Dermis blood vessel endothelial cell (primary cell): ENCODE measurements around the gene XPO4. TPM values are rescaled to one million over a fixed set of nuclear protein-coding genes. Genes with fewer than 3 reads are reported as not detected.
"Not testable (repeated sequence)": the region's sequence is repeated elsewhere in the genome, so short reads cannot be mapped to it uniquely, and the experiment has no call there.

Experiments used
- DNase-seq: peaks from one replicate; pipeline ENCODE4 v3.0.0; 2010
- total RNA-seq: library from RNA; depleted of rRNA; stranded (reverse); fragments of >200 nt; gene quantifications from 2 replicates; pipeline ENCODE4 v1.2.3, GENCODE V29; 2014

Gene XPO4
- 27.9 and 38.5 TPM in 2 replicates for total RNA-seq

DNA sequence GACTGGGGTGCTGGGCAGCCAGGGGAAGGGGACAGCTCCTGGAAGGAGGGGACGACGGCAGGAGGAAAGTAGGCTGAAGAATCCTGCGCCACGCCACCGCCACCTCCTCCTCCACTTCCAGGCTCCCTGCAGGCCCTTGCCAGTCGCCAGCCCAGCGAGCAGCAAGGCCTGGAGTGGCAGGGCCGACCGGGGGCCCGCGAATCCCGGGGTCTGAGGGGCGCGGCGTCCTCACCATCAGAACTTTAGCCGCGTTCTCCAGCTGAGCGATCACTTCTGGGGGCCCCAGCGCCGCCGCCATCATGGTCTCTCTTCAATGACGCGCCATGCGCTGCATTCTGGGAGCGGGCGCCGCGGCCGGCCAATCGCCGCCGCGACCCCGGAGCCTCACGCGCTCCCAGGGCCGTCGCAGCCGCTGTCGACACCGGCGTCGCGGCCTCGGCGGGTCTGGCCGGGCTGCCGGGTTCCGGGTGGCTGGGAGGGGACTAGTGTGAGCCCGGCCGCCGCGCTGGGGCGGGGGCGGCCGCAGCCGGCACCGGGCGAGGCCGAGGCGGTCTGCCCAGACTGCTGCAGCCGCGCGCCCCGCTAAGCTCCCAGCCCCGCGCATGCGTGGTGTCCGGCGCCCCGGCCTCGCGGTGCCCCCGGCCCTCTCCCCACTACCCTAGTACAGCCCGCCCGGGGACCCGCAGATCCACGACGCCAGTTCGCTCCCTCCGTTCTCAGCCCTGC lies at the start of gene XPO4:
XPO4 (minus strand) TSS at position 309 of the 726 bp plus-strand sequence; CDS start at position 301, 8 bp downstream.
- DNase-seq = peak; percentile 86

DNA sequence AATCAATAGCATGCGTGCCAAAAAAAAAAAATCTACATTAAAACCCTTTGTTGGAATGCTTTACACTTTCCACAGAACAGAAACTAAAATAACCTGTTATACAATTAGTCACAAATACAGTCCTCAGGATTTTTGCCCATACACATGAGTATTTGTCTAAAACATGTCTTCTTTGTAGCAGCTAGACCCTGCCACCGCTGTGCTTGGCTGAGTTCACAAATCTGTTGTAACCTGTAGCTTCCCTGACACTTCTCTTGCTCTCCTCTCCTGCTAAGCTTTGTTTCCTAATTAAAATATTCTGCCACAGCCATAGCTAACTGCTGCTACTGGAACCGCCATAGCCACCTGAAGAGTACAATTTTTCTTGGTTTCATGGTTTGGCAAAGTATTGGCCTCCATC lies 45.5 kb upstream of the XPO4 start:
- not testable (repeated sequence) for DNase-seq

DNA sequence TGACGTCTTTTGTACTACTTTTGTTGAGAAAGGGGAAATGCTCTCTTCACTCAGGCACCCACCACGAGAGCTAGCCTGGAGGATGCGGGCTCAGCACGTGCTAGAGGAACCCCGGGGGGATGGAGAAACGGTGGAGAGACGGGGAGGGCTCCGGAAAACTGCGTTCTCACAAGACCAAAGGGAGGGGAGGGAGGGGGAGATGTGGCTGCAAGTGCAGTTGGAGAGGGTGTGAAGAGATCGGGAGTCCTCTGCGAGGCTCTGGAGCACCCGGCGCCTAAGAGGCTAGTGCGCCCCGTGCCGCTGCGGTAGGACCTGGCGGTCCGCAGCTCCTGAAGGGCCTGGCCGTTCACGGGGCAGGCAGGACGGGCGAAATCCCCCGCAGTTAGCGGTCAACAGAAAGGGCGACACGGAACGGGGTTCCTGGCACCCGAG lies 43.4 kb upstream of the XPO4 start:
- peak; percentile 32 for DNase-seq

DNA sequence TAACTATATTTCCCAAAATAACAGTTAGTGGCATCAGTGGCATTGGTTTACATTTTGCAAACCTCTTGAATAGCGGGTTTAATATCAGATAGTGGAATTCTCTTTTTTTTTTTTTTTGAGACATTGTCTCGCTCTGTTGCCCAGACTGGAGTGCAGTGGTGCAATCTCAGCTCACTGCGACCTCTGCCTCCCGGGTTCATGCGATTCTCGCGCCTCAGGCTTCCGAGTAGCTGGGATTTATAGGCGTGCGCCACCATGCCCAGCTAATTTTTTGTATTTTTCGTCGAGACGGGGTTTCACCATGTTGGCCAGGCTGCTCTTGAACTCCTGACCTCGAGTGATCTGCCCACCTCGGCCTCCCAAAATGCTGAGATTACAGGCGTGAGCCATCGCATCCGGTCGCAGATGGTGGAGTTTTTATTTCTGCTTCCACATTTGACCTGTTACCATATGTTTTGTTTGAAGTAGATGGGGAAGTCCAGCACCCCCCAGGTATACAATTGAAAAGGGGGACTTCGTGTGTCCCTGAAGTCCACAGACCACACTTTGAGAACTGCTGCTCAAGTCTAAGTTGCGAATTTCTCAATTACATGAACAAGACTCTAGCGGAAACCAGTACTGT lies 40.5 kb upstream of the XPO4 start:
- no peak for DNase-seq

DNA sequence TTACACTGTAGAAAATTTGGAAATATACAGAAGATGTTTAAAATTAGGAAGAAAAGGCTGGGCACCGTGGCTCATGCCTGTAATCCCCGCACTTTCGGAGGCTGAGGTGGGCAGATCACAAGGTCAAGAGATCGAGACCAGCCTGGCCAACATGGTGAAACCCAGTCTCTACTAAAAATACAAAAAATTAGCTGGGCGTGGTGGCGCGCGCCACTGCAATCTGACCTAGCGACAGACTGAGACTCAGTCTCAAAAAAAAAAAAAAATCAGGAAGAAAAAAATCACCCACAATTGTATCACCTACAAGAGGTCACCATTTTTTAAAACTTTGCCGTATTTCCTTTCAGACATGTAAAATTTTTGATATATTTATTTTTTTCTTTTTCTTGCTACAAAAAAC lies 38.0 kb upstream of the XPO4 start:
- not testable (repeated sequence) for DNase-seq

DNA sequence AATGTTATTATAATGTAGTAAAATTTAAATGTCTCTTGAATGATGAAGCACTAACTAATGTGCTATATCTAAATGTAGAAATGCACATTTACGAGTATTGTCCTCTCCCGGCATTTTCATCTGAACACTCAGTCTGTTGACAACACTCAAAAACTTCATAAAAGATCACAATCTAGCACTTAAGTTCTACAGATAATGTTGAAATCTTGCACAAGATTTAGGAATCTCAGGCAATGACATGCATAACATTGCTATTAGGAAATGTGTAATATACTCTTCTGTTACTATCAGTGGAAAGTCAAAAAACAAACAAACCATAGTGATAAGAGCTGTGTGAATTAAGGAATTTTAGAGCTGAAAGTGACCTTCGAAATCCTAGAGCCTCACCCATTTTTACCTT lies 37.5 kb upstream of the XPO4 start:
- DNase-seq = no peak

DNA sequence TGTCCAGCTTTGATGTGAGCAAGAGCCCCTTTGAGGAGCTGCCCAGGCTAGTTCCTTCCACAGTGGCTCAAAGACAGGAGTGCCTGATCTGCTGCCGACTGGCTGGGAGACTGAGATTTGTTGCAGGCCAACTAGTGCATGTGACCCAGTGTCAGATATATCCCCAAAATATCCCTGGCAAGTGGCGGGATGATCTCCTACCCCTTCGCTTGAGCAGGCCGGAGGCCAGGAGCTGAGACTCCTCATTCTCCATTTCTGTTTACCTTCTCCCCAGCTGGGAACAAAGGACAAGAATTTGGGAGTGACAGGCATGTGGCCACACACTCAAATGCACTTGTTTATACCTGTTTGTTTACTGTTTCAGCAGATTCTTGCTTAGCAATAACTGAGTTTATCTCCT lies 37.1 kb upstream of the XPO4 start:
- no peak for DNase-seq

DNA sequence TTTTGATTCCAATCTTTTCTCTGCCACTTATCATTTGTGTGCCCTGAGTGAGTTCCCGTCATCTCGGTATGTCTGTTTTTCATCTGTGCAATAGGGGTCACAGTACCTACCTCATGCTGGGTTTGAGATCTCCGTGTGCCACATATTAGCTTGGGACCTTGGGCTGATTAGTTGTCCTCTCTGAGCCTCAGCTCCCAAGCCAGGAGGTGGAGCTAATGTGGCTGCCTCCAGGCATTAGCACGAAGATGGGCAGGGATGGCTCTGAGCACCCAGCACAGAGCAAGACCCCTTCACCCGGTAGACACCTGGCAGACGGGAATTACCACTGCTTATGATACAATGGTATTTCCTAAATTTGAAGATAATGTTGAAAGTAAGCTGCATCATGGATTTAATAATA lies 35.8 kb upstream of the XPO4 start:
- DNase-seq = no peak

DNA sequence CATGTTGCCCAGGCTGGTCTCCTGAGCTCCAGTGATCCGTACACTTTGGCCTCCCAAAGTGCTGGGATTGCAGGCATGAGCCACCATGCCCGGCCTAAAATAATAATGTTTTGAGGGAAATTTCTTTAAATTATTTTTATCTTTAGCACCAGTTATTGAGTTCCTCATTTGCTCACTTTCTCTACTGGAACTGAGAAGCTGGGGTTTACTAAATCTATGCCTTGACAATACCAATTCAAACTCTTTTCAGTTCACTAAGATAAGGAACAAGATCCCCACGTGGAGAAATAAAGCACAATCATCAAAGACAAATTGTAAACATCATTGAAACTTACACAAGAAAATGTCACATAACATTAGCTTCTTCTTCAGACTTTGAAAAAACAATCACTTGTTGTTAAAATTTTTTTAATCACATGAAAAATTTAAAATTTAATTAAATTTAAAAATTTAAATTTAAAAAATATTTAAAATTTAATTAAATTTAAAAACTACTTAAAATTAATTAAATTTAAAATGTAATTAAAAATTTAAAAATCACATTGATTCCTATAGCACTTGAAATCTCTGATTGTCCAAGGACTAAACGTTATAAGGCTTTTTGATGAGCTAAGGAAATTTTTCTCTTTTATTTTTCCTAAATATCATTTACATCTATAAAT lies 25.2 kb upstream of the XPO4 start:
- DNase-seq = no peak

DNA sequence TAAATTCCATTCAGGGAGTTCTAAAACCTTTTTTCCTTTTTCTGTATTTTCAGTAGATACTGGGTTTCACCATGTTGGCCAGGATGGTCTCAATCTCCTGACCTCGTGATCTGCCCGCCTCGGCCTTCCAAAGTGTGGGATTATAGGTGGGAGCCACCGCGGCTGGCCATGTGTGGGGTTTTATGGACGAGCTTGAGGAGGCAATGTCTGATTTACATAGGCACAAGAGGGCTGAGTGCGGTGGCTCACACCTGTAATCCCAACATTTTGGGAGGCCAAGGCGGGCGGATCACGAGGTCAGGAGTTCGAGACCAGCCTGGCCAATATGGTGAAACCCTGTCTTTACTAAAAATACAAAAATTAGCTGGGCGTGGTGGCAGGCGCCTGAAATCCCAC lies 22.8 kb upstream of the XPO4 start:
- DNase-seq = not testable (repeated sequence)

DNA sequence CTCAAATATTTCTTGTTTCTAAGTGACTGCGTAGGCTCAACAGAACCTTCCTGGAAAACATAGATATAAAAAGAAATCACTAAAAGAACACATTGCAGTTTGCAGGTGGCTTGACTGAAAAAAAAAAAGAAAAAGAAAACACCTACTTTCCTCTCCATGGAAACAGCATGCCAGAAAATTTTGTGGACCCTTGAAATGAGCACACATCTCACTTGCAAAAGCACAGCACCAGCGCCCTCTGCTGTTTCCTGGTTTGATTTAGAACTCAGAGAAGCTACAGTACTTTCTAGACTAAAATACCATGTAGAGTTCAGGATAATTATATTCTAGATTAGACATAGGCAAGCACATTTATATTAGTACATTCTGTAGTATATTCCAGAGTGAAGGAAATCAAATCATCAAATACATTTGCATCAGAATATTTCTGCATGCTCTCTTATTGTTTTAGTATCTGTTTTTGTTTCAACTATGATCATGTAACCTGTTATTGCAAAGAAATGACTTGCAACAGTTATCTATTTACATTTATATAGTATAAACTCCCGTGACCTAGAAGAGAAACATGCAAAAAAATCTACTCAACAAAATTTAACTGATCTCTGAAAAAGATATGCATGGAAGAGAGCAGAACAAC lies 22.3 kb upstream of the XPO4 start:
- DNase-seq = peak; percentile 93

DNA sequence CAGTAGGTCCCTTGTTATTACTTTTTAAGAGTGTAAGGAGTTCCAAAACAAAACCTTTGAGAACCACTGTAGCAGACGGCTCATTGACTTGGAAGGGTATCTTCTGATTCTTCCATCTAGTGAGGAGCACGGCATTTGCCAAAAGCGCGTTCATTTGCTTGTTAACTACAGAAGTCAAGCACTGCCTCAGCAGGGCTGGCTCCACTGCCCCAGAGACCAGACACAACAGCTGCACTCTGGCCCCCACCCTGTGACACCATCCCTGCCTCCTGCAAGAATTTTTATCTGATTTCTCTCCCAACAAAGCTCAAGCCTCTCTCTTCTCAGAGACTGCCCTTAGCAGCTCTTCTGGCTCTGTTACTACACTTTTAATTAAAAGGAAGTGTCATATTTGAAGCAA lies 20.7 kb upstream of the XPO4 start:
- no peak for DNase-seq

DNA sequence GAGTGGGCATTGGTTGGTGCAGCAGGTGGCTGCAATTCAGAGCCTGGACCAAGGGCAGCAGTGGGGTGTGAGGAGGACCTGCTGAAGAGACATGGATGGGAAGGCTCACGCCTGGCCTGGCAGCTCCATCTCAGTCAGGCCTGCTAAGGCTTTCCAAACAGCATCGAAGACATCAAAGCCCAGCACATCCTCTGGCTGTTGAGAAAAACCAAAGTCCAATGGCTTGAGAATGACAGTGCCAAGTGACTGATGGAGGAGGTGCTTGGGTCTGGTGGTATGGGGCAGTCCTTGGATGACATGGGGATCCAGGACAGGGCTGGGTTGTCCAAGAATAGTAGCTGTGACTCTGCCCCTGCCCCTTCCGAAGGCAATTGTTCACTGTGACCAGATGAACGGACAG lies 19.0 kb upstream of the XPO4 start:
- DNase-seq = no peak

DNA sequence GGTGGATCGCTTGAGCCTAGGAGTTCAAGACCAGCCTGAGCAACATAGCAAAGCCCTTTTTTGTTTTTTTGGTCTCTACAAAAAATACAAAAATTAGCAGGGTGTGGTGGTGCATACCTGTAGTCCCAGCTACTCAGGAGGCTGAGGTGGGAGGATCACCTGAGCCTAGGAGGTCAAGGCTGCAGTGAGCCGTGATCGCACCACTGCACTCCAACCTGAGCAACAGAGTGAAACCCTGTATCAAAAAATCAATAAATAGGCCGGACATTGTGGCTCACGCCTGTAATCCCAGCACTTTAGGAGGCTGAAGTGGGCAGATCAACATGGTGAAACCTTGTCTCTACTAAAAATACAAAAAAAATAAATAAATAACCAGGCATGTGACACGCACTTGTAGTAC lies 13.1 kb upstream of the XPO4 start:
- DNase-seq = not testable (repeated sequence)

DNA sequence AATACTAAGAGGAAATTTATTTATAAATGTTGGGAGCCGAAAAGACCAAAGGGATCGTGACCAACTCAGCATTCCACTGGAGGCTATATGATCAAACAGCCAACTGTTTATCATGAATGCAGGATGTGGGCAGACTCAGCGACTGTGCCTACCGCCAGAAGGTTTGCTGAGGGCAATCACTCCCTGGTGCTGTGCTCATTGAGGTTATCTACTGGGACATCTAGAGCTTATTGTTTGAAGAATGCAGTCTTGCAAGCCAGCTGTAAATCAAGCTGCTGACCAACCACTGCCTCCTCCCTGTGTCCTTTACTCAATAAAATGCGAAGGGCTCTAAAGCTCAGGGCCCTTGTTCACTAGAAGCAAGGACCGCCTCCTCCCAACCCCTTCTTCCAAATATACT lies 8.5 kb upstream of the XPO4 start:
- no peak for DNase-seq

DNA sequence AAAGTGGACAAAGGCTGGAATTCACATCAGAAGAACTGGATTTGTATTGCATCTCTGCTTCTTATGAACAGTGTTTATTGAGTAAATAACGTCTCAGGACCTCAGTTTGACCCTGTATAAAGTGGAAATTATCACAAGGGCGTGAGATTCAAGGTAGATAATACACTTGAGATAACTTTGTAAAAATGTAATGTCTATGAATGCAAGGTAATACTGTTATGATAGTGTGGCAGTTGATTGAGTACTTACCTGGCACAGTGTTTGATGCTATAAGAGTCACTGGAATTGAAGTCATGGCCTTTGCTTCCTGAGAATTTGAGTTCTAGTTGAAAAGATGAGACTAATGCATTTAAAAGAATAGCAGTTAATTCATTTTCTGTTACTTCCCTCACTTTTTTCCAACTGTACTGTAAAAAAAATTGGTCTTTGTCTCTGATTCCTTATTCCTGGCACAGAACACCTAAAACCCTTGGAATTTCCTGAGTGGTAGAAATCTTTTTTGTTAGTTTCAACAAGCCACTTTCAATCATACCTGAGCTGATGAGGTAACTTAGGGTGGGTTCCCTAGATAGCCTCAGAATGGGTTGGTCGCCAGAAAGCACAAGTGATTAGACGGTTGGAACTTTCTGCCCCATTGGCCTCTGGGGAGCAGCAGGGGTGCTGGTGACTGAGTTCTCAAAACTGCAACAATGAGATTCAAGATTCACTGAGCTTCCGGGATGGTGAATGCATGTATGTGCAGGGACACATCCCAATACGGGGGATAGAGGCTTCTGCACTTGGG lies 6.4 kb upstream of the XPO4 start:
- no peak for DNase-seq

DNA sequence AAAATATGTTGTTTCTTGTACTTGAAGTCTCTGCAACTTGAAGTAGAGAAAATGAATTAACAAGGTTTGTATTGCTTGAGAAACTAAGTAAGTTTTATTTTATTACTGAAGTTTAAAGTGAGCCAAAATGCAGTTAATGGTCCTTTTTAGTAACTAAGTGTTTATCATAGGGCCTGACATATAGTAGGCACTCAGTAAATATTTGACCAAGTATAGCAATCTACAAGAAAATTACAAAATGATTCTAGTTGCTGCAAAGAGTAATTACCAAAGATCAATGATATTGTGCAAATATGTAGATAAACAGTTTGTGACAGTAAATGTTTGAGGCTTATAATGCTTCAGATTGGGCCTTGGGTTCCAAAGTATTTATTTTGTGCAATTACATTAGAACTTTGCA lies 2.4 kb upstream of the XPO4 start:
- DNase-seq = no peak

DNA sequence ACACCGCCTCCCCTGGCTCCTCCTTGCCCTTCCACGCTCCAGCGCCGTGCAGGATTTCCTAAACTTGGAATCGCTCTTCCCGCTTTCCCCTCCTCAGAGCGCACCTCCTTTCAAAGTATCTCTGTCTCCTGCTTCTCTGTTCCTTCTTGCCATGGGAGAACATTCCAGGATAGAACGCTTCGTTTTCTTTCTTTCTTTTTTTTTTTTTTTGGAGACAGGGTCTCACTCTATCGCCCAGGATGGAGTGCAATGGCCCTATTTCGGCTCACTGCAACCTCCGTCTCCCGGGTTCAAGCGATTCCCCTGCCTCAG lies 574 bp upstream of the XPO4 start:
- DNase-seq = no peak

DNA sequence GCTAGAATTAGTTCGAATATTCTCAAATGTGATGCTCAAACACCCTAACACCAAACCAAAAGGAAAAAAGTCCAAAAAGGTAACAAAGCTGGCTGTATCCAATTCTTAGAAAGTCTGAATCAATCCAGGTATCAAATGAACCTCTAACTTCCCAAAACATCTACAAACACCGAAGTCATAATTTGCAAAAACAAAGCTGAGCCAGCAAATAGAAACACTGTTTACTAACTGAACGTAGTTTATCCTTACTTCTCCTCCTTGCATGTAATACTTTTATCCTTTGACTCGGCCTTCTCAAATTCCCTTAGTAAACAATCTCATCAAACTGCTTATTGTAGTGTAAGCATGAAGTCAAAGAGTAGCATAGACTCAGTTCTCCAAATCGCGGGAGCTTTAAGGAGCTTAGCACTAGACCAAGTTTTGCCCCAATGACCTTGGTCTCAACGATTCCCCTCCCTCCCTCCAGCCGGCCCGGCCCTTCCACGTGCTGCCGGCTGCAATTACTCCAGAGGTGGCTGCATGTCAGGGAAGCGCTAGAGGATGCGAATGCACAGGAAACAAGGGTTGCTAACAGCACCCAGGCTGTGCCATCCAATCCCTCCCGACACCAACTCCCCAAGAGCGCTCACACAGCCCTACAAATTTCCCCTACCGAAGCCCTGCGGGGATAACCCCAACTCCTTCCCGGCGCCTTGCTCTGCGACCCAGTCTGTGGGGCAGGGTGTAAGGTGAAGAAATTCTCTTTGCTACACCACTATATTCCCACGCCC lies 693 bp downstream of the XPO4 start:
- DNase-seq = peak; percentile 53

DNA sequence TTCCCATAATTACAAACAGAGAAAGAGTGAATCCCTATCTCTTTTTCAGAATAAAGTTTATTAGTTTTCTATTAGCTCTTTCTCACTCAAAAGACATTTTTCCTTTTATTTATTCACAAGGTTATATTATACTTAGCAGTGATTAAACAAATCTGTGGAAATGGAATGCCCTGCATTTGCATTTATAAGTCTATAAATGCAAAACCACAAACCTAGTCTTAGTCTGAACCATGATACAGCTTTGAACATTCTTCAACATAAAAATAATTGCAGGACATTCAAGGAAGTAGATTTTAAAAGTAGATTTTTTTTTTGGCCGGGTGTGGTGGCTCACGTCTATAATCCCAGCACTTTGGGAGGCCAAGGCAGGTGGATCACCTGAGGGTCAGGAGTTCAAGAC lies 8.3 kb downstream of the XPO4 start:
- DNase-seq = no peak

DNA sequence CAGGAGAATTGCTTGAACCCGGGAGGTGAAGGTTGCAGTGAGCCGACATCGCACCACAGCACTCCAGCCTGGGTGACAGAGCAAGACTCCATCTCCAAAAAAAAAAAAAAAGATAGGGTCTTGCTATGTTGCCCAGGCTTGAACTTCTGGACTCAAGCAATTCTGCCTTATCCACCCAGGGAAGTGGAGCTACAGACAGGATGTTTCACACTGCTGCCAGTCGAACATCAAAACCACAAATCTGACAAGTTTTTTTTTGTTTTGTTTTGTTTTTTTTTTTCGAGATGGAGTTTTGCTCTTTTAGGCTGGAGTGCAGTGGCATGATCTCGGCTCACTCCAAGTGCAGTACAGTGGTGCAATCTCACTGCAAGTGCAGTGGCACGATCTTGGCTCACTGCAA lies 10.8 kb downstream of the XPO4 start:
- no peak for DNase-seq

DNA sequence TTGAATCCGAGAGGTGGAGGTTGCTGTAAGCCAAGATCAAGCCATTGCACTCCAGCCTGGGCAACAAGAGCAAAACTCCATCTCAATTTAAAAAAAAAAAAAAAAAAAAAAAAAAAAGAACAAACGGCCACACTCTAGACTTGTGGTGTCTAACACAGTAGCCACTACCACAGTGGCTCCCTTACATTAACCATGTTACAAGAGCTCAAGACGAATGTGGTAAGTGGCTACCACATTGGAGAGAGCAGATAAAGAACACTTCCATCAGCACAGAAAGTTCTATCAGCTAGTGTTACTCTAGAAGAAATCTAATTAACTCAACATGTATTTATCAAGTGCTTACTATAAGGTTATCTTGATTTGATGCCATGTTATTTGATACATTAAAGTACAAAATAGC lies 11.5 kb downstream of the XPO4 start:
- DNase-seq = no peak
